Osteoblast (primary cell): ENCODE results near the gene ARX. TPM values are rescaled to one million over a fixed set of nuclear protein-coding genes. Genes with fewer than 3 reads are reported as not detected.

Experiments
- DNase-seq: peaks from one replicate; pipeline ENCODE4 v3.0.0; 2011; ENCODE audit warnings: low spot score, mixed read lengths; ENCODE audit not compliant: insufficient read length; ENCODE audit errors: missing footprints
- H2AFZ ChIP-seq: 2 replicates; pipeline ENCODE4 v1.6.0; 2011; ENCODE audit warnings: mild to moderate bottlenecking, low read length
- H3K27ac ChIP-seq: 2 replicates; pipeline ENCODE4 v1.5.1; 2011; ENCODE audit warnings: mild to moderate bottlenecking, low read depth, low read length, moderate library complexity
- H3K27me3 ChIP-seq: 2 replicates; pipeline ENCODE4 v1.6.0; 2012; ENCODE audit warnings: mild to moderate bottlenecking, control low read depth, inconsistent platforms, low read length, moderate library complexity; ENCODE audit not compliant: insufficient read depth
- H3K36me3 ChIP-seq: 2 replicates; pipeline ENCODE4 v1.5.1; 2011; ENCODE audit warnings: mild to moderate bottlenecking, low read length, control low read depth, moderate library complexity; ENCODE audit not compliant: insufficient read depth
- H3K4me1 ChIP-seq: 2 replicates; pipeline ENCODE4 v1.5.1; 2011; ENCODE audit warnings: mild to moderate bottlenecking, low read length, control low read depth, moderate library complexity; ENCODE audit not compliant: insufficient read depth
- H3K4me2 ChIP-seq: 2 replicates; pipeline ENCODE4 v1.6.0; 2011; ENCODE audit warnings: mild to moderate bottlenecking, low read length; ENCODE audit not compliant: insufficient read depth
- H3K4me3 ChIP-seq: fragments of 200-600 bp; sonication (generic); 3 replicates; pipeline ENCODE4 v1.5.1; 2012; ENCODE audit warnings: mild to moderate bottlenecking, low read length, inconsistent platforms; ENCODE audit not compliant: insufficient read depth
- H3K79me2 ChIP-seq: 2 replicates; pipeline ENCODE4 v1.6.0; 2012; ENCODE audit warnings: mild to moderate bottlenecking, low read length, control low read depth, inconsistent platforms; ENCODE audit not compliant: insufficient read depth
- H3K9me3 ChIP-seq: 2 replicates; pipeline ENCODE4 v1.5.1; 2011; ENCODE audit warnings: low read depth, low read length, control low read depth
- H4K20me1 ChIP-seq: 2 replicates; pipeline ENCODE4 v1.6.0; 2012; ENCODE audit warnings: mild to moderate bottlenecking, low read length, control low read depth; ENCODE audit not compliant: insufficient read depth
- CTCF ChIP-seq: IDR thresholded peaks from 2 replicates; pipeline ENCODE4 v1.5.1; 2011; ENCODE audit warnings: mild to moderate bottlenecking, low read depth, low read length, moderate library complexity; ENCODE audit errors: extremely low read depth
- total RNA-seq: library from RNA; depleted of rRNA; stranded (reverse); fragments of >200 nt; gene quantifications from 2 replicates; pipeline ENCODE4 v1.2.3, GENCODE V29; 2012

Gene ARX
- total RNA-seq, 1 donor: not detected

GRCh38 chrX:25004040-25004439 is 11.7 kb downstream of the ARX start:
- Histone ChIP-seq H3K79me2 (no peaks in the 10 kb centered on the region), H2AFZ (no peak overlapping the region), H3K9me3 (no peaks in the 10 kb centered on the region), H3K27ac (no peak overlapping the region), H3K4me2 (no peak overlapping the region), H4K20me1 (no peaks in the 10 kb centered on the region), H3K27me3 (peaks cover 50% of the 10 kb centered on the region), H3K4me1 (no peaks in the 10 kb centered on the region), H3K4me3 (no peak overlapping the region), H3K36me3 (no peaks in the 10 kb centered on the region)
- no peak for DNase-seq
- no peak for TF ChIP-seq CTCF

- TF ChIP-seq CTCF: no peak
- no peak overlapping the region for H3K4me2 ChIP-seq
- H3K27ac ChIP-seq: no peak overlapping the region
- H3K79me2 ChIP-seq: no peaks in the 10 kb centered on the region
- no peaks in the 10 kb centered on the region for H4K20me1 ChIP-seq
- no peak overlapping the region for H3K4me3 ChIP-seq
- no peaks in the 10 kb centered on the region for H3K36me3 ChIP-seq
- DNase-seq: peak; percentile 83
- H2AFZ ChIP-seq: no peak overlapping the region
- H3K27me3 ChIP-seq: peaks cover 48% of the 10 kb centered on the region
- no peaks in the 10 kb centered on the region for H3K9me3 ChIP-seq
- H3K4me1 ChIP-seq: no peaks in the 10 kb centered on the region
These were observed 12.5 kb downstream of the ARX start for GRCh38 chrX:25003066-25003849.

GRCh38 chrX:25002661-25003020 is 13.1 kb downstream of the ARX start:
- H3K36me3 ChIP-seq: no peaks in the 10 kb centered on the region
- H3K4me3 ChIP-seq: peak overlapping the region; percentile 43
- no peaks in the 10 kb centered on the region for H3K79me2 ChIP-seq

More at GRCh38 chrX:25002661-25003020, 13.1 kb downstream of the ARX start:
- H3K27ac ChIP-seq: no peak overlapping the region
- H3K27me3 ChIP-seq: peaks cover 42% of the 10 kb centered on the region
- DNase-seq: peak; percentile 82
- no peaks in the 10 kb centered on the region for H3K9me3 ChIP-seq
- TF ChIP-seq CTCF: no peak
- no peaks in the 10 kb centered on the region for H4K20me1 ChIP-seq
- H2AFZ ChIP-seq: no peak overlapping the region
- H3K4me1 ChIP-seq: no peaks in the 10 kb centered on the region
- H3K4me2 ChIP-seq: no peak overlapping the region
